ENCODE measurements around the gene LRBA. TPM values are rescaled to one million over a fixed set of nuclear protein-coding genes. Genes with fewer than 3 reads are reported as not detected.

The LRBA gene
- total and polyA plus RNA-seq, 9 donors = 9.7 to 49.2 (median 30.4) TPM

GRCh38 chr4:150381609-150382008, 633.5 kb downstream of the LRBA start:
- no peak overlapping the region for H3K27ac ChIP-seq
- DNase-seq = no peak

GRCh38 chr4:150381036-150381435, 634.0 kb downstream of the LRBA start:
- Histone ChIP-seq H3K4me1 (ENCODE audit: insufficient read depth) (no peaks in the 10 kb centered on the region), H3K4me3 (no peak overlapping the region), H3K9me3 (no peaks in the 10 kb centered on the region), H3K27me3 (no peaks in the 10 kb centered on the region), H3K36me3 (no peaks in the 10 kb centered on the region), H3K27ac (no peak overlapping the region)
- intact Hi-C loops (cut with DNase I) = no loop called here
- TF ChIP-seq POLR2A (IDR thresholded peaks at IDR 0.05) (no peak), EP300 (IDR thresholded peaks at IDR 0.05) (no peak), CTCF (IDR thresholded peaks at IDR 0.05) (no peak)
- no peak for DNase-seq
- WGBS, 3 donors = 84 to 93% (median 86%) methylated on average over 2 of the region's 2 CpGs

More at GRCh38 chr4:150381609-150382008, 633.5 kb downstream of the LRBA start:
- WGBS, 3 donors = 37 to 57% (median 47%) methylated on average over 3 of the region's 3 CpGs
- Histone ChIP-seq H3K36me3 (no peaks in the 10 kb centered on the region), H3K4me1 (ENCODE audit: insufficient read depth) (no peaks in the 10 kb centered on the region), H3K4me3 (no peak overlapping the region), H3K9me3 (no peaks in the 10 kb centered on the region), H3K27me3 (no peaks in the 10 kb centered on the region)
- TF ChIP-seq POLR2A (IDR thresholded peaks at IDR 0.05) (no peak), CTCF (IDR thresholded peaks at IDR 0.05) (no peak), EP300 (IDR thresholded peaks at IDR 0.05) (no peak)
- intact Hi-C loops (cut with DNase I) = no loop called here

- DNase-seq = no peak
- WGBS, 3 donors = 81 to 92% (median 88%) methylated on average over 1 of the region's 1 CpG
- no peak overlapping the region for H3K4me3 ChIP-seq
- TF ChIP-seq POLR2A (IDR thresholded peaks at IDR 0.05) (no peak), EP300 (IDR thresholded peaks at IDR 0.05) (no peak), CTCF (IDR thresholded peaks at IDR 0.05) (no peak)
- no peaks in the 10 kb centered on the region for H3K27me3 ChIP-seq
- intact Hi-C loops (cut with DNase I) = no loop called here
- no peak overlapping the region for H3K27ac ChIP-seq
- no peaks in the 10 kb centered on the region for H3K9me3 ChIP-seq
- no peaks in the 10 kb centered on the region for H3K36me3 ChIP-seq
- no peaks in the 10 kb centered on the region for H3K4me1 ChIP-seq (ENCODE audit: insufficient read depth)
Observed at GRCh38 chr4:150379454-150379853, 635.6 kb downstream of the LRBA start.

- Histone ChIP-seq H3K4me1 (ENCODE audit: insufficient read depth) (no peaks in the 10 kb centered on the region), H3K36me3 (no peaks in the 10 kb centered on the region), H3K27ac (no peak overlapping the region), H3K4me3 (no peak overlapping the region), H3K27me3 (no peaks in the 10 kb centered on the region), H3K9me3 (no peaks in the 10 kb centered on the region)
- TF ChIP-seq EP300 (IDR thresholded peaks at IDR 0.05) (no peak), POLR2A (IDR thresholded peaks at IDR 0.05) (no peak), CTCF (IDR thresholded peaks at IDR 0.05) (no peak)
- no peak for DNase-seq
- intact Hi-C loops (cut with DNase I) = no loop called here
- WGBS, 3 donors = 87 to 88% (median 88%) methylated on average over 4 of the region's 4 CpGs
Observed at GRCh38 chr4:150375025-150375424, 640.1 kb downstream of the LRBA start.

All from ovary (tissue), 9 donors.